Activated CD8-positive, alpha-beta memory T cell treated with anti-CD3 and anti-CD28 coated beads for 36 hours (primary cell): ENCODE data around the gene DEDD2. TPM values are rescaled to one million over a fixed set of nuclear protein-coding genes. Genes with fewer than 3 reads are reported as not detected.

Experiments
- CTCF ChIA-PET: fragments of 350-600 bp; sonication (Branson Sonifier 250); formaldehyde crosslinking; loops from one replicate; lab custom pipeline; 2021; ENCODE audit warnings: antibody characterized with exemption; lab: Charles Lee
- POLR2A ChIA-PET: fragments of 350-600 bp; sonication (Branson Sonifier 250); formaldehyde crosslinking; loops from one replicate; lab custom pipeline; 2021; ENCODE audit warnings: antibody characterized with exemption; lab: Charles Lee
- total RNA-seq, 2 experiments: library from RNA; stranded (reverse); gene quantifications; one replicate each; pipeline ENCODE4 v1.2.3, GENCODE V29; 2021

The DEDD2 gene
- total RNA-seq, 2 experiments from 2014 or later, result 27.4 to 28.6 TPM

DNA sequence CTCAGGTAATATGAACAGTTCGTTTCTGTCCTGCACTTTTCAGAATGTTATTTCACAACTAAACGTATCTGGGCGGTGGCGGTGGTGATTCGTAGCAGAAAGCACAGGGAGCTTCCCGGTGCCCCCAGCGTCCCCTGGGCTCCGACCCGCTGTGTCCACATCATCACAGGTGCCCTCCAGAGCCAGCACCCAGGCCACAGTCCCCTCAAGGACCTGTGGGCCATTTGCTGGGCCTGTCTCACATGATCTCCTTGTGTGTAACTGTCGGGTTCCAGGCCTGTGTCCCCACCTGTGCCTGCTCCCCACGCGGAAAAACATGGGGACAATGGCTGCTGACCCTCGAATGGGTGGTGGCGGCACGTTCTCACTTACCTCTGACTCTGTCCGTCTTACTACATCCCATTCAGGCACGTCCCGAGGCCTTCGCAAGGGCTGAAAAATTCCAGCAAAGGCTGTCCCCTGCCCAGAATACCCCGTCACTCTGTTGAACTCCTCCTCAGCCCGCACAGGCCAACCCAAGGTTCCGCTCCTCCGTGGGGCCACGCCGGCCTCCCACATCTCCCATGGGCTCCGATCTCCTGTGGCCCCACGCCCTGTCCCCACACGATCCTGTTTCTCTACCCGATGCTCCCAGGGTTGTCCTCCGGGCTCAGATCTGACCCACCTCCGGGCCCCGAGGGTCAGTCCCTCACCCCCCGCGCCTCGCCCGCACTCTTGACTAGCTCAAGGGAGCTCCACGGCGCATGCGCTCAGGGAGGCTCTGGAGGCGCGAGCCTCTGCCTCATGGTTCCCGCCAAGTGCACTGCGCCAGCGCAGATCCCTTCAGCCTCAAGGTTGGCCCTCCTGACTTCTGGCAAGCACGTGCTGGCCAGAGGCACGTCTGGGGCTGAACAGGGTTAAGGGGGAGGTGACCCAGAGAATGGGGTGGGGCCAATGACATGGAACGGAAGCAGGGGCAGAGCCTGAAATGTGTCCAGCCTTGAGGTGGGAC, 21.2 kb downstream of the DEDD2 start:
- POLR2A ChIA-PET, result no interaction called here
- CTCF ChIA-PET, result no interaction called here

DNA sequence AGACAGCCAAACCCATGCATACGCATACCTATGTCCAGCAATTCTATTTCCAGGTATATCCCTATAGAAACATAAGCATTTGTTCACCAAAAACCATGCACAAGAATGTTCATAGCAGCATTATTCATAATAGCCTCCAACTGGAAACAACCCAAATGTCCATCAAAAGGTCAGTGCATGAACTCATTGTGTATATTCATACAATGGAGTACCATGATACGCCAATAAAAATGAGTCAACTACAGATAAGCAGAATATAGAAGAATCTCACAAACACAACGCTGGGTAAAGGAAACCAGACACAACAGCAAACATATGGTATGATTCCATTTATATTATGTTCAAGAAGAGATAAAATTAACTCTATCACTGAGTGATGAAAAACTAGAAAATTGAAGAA, 23.8 kb downstream of the DEDD2 start:
- POLR2A ChIA-PET, result no interaction called here
- CTCF ChIA-PET, result interaction anchor here (0.7 kb wide), 1 partner anchor 14 kb away, joined by 3 read pairs; no protein-coding TSS in a partner anchor

DNA sequence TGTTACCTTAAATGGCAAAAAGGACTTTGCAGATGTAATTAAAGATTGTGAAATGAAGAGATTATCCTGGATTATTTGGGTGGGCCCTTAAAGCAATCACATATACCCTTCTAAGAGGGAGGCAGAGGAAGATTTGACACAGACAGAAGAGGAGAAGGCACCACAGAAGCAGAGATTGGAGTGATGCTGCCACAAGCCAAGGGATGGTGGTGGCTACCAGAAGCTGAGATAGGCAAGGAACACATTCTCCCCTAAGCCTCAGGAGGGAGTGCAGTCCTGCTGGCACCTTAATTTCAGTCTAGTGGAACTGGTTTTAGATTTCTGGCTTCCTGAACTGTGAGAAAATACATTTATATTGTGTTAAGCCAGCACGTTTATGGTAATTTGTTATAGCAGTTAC, 24.2 kb downstream of the DEDD2 start:
- ChIA-PET CTCF (interaction anchor here (0.7 kb wide), 1 partner anchor 14 kb away, joined by 3 read pairs; no protein-coding TSS in a partner anchor), POLR2A (no interaction called here)

DNA sequence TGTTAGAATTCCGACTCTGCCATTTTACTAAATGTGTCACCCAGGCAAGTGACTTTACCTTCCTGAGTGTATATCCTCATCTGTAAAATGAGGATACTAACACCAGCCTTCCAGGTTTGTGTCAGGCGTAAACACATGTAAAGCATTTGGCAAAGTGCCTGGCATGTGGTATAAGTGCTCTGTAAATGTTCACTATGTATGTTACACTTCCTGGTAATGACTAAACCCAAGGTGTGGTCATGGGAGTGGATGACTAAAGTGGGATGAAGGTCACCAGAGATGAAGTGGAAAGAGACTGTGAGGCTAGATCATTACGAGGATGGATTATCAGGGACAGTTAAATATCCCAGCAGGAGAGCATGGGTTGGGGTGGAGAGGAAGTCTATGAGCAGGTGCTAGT, 25.6 kb downstream of the DEDD2 start:
- CTCF ChIA-PET, result interaction anchor here (0.8 to 1.0 kb wide), 4 partner anchors 16 to 105 kb away, joined by 3 to 4 read pairs (median 3); partner anchors contain the start of gene POU2F2
- POLR2A ChIA-PET, result no interaction called here

DNA sequence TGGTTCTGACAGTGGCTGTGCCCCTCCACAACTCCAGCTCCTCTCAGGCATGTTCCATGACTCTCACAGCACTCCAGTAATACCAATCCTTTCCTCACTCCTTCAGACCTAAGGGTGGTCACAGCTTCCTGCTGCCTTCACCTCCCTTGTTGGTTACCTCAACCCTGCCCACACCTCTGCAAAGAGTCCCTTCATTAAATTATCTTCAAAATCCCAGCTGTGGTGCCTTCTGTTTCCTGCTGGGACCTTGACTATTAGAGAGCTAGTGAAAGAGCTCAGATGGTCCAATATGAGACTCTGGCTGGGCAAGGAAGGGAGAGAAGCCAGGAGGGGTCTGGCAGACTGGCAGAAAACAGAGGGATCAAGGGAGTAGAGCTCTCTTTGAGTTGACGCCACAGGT, 26.1 kb downstream of the DEDD2 start:
- CTCF ChIA-PET, result interaction anchor here (0.8 to 1.0 kb wide), 4 partner anchors 15 to 105 kb away, joined by 3 to 4 read pairs (median 3); partner anchors contain the start of gene POU2F2
- POLR2A ChIA-PET, result interaction anchor here (0.5 kb wide), 1 partner anchor 16 kb away, joined by 3 read pairs; no protein-coding TSS in a partner anchor

DNA sequence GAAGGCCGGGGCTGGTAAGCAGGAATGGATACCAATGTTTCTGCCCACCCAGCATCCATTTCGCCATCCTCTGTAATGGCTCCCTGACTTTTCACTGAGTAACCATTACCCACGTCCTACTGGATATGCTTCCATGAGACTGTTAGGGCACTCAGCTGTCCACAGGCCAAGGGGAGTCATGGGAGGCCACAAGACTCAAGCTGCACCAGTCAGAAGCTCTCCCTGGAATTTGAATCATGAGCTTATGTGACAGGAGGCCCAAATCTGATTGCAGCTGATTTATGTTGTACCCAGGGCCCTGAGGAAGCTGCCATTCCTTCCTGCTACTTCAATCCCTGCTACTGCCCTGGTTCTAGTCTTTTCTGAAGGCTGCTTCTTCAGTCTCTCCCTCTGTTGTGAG, 28.3 kb downstream of the DEDD2 start:
- CTCF ChIA-PET, result interaction anchor here (0.6 to 1.5 kb wide), 2 partner anchors 79 to 81 kb away, joined by 3 to 4 read pairs; no protein-coding TSS in a partner anchor
- POLR2A ChIA-PET, result no interaction called here

DNA sequence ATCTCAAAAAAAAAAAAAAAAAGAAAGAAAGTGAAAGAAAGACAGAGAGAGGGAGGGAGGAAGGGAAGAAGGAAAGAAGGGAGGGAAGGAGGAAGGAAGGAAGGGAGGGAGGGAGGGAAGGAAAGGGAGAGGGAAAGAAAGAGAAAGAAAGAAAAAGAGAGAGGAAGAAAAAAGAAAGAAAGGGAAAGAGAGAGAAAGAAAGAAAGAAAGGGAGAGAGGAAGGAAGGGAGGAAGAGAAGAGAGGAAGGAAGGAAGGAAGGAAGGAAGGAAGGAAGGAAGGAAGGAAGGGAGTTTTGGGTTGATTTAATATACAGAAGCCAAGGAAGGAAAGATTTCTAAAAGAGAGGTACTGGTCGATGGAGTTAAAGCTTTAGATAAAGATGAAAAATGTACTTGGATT, 28.8 kb downstream of the DEDD2 start:
- POLR2A ChIA-PET, result no interaction called here
- CTCF ChIA-PET, result interaction anchor here (1.5 kb wide), 1 partner anchor 80 kb away, joined by 4 read pairs; no protein-coding TSS in a partner anchor

DNA sequence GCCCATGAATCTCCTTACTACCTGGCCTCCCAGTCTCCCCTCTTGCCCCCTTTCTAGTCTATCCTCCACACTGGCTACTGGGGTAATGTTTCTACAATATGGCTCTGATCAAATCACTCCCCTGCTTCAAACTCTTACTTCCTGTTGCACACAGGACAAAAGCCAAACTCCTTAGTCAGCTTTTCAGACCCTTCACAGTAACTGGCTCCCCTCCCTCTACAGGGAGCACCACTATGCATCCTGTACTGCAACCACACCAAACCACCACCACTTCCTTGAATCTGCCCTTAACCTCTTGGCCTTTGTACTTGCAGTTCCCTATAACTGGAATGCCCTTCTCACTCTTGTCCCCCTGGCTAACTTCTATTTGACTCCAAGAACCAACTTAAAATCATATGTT, 32.2 kb downstream of the DEDD2 start:
- ChIA-PET POLR2A (interaction anchor here (0.5 to 0.7 kb wide), 2 partner anchors 12 to 52 kb away, joined by 3 to 5 read pairs; no protein-coding TSS in a partner anchor), CTCF (interaction anchor here (0.5 to 3.9 kb wide), 16 partner anchors 9 to 199 kb away, joined by 3 to 20 read pairs (median 3); partner anchors contain the start of gene POU2F2)

DNA sequence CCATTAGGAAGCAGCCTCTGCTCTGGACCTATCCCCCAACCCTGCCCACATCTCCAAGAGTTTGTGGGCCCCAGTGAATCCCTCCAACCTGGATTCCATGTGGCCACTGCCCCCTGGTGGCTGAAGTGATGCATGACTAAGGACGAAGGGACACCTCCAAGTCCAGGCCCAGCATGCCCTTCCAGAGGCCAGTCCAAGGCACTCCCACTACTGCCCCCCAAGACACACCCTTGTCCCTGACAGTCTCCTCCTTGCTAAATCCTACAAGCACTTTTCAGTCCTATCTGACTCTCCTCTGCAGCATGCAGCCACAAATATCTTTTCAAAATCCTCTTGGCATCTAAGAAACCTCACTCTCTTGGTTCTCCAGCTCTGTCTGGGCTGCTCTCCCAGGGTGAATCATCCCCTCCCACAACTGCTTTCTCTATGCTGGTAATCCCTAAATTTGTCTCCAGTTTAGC, 33.0 kb downstream of the DEDD2 start:
- ChIA-PET POLR2A (no interaction called here), CTCF (interaction anchor here (0.7 to 3.9 kb wide), 21 partner anchors 8 to 250 kb away, joined by 3 to 20 read pairs (median 3); partner anchors contain the start of gene POU2F2)

DNA sequence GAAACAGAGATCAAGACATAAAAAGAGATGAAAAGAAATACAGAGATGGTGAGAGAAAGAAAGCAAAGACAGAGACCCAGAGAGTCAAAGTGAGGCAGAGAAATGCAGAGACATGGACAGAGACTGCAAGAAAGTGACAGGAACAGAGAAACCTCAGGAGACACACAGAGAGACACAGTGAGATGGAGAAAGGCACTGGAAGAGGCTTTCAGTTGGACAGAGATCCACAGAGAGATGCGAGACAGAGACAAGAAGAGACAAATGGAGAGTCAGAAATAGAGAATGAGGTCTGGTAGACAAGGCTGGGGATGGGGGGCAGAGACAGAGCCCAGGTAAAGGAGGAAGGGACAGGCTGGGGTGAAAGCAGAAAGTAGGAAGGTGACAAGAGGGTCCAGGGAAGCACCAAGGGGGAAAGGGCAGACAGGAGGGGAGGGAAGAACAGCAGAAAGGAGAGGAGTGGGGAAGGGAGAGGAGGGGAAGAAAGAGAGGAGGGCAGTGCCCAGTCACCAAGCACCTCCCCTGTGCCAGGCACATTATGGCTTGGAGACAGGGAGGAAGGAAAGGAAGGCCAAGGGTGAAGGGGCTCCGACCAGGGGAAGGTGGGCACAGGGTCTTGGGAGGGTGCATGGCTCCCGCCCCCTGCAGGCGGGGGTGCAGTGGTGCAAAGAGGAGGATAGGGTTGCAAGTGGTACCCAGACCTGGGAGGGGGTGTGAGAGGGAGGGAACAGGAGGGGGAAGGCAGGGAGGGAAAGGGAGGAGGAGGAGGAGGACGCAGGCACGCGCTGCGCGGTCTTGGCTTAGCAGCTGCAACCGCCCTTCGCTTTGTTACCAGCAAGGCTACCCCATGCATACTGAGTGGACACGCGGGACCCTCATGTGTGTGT, 38.4 kb downstream of the DEDD2 start:
- ChIA-PET CTCF (interaction anchor here (0.6 kb wide), 1 partner anchor 14 kb away, joined by 3 read pairs; no protein-coding TSS in a partner anchor), POLR2A (no interaction called here)

DNA sequence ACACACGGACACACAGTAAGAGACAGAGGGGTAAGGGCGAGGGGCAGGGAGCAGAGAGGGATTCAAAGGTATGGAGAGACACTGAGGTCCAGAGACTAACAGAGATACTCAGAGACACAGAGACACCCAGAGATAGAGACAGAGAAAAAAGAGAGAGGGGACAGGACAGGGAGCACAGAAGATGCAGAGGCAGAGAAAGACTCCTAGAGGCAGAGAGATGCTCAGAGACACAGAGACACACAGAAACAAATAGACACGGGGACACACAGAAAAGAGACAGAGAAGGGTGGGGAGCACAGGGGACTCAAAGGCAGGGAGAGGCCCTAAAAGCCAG, 39.8 kb downstream of the DEDD2 start:
- ChIA-PET POLR2A (interaction anchor here (1.3 kb wide), 1 partner anchor 44 kb away, joined by 4 read pairs; no protein-coding TSS in a partner anchor), CTCF (interaction anchor here (1.1 to 2.5 kb wide), 5 partner anchors 35 to 68 kb away, joined by 3 to 8 read pairs (median 5); no protein-coding TSS in a partner anchor)

DNA sequence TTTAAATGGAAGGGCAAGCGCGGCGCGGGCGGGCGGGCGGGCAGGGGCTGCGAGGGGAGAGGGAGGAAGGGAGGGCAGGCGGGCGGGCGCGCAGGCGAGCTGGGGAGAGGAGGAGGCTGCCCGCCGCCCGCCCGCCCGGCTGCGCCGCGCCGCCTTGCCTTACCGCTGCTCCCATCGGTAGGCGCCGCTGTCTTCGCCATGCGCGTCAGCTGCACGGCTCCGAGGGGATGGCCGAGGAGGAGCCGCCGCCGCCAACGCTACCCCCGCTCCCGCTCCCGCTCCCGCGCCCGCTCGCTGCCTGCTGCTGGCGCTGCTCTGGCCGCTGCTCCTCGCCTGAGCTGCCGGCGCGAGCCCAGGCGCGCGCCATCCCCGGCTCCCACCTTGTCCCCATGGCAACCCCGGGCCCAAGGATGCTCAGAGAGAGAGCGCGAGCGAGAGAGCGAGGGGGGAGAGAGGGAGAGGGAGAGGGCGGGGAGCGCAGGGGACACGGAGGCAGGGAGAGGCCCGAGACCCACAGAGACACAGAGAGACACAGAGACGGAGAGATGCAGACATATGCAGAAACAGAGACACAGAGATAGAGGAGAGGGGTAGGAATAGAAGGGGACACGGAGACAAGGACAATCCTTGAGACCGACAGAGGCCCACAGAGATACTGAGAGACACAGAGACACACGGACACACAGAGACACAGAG, 40.3 kb downstream of the DEDD2 start:
- ChIA-PET CTCF (interaction anchor here (0.5 to 2.5 kb wide), 15 partner anchors 8 to 1473 kb away, joined by 3 to 10 read pairs (median 4); partner anchors contain the start of gene POU2F2), POLR2A (interaction anchor here (1.0 to 1.3 kb wide), 2 partner anchors 44 to 56 kb away, joined by 3 to 4 read pairs; no protein-coding TSS in a partner anchor)

DNA sequence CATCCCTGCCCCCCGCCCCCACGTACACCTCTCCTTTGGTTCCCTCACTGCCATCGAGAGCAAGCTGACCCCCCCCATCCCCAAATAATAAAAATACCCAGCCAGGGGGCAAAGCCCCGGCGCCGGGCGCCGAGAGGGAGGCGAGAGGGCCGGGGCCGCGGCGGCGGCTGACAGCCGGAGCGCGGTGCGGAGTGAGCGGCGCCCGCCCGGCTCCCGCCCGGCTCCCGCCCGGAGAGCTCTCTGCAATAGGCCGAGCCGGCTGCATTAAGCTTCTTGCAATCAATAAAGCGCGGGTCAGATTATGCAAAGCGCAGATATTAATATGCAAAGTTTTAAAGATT, 40.9 kb downstream of the DEDD2 start:
- CTCF ChIA-PET, result interaction anchor here (0.5 to 2.5 kb wide), 17 partner anchors 8 to 1474 kb away, joined by 3 to 10 read pairs (median 4); partner anchors contain the start of gene POU2F2
- POLR2A ChIA-PET, result interaction anchor here (1.0 to 1.4 kb wide), 3 partner anchors 43 to 57 kb away, joined by 3 to 4 read pairs (median 3); no protein-coding TSS in a partner anchor

DNA sequence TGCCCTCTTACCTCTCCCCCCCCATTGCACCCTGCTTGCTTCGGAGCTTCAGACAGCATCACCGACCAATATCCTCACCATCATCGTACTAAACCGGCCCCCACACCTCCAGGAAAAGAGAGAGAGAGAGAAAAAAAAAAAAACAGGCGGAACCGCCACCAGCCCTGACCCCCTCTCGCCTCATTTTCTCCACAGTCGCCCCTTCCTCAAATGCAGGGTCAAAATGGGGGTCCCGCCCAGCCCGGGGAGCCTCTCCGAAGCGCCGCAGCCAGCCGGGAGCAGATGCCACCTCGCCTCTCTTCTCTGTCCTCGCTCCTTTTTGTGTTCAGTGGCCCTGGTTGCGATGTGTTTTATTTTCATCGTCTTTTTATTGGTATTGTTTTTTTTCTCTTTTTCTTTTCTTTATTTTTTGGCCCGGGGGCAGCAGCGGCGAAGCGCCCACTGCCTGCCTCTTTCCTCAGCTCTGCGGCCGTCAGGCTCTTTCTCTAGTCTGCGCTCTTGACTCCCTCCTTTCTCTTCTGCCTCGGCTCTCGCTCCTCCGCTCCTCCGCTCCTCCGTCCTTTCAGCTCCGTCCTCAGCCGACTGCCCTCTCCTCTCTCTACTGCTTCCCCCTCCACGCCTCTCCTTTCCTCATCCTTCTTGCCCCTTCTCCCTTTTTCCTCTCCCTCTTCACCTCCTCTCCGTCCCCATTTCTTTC, 41.4 kb downstream of the DEDD2 start:
- POLR2A ChIA-PET, result interaction anchor here (0.5 to 1.4 kb wide), 6 partner anchors 25 to 57 kb away, joined by 3 to 4 read pairs (median 4); no protein-coding TSS in a partner anchor

DNA sequence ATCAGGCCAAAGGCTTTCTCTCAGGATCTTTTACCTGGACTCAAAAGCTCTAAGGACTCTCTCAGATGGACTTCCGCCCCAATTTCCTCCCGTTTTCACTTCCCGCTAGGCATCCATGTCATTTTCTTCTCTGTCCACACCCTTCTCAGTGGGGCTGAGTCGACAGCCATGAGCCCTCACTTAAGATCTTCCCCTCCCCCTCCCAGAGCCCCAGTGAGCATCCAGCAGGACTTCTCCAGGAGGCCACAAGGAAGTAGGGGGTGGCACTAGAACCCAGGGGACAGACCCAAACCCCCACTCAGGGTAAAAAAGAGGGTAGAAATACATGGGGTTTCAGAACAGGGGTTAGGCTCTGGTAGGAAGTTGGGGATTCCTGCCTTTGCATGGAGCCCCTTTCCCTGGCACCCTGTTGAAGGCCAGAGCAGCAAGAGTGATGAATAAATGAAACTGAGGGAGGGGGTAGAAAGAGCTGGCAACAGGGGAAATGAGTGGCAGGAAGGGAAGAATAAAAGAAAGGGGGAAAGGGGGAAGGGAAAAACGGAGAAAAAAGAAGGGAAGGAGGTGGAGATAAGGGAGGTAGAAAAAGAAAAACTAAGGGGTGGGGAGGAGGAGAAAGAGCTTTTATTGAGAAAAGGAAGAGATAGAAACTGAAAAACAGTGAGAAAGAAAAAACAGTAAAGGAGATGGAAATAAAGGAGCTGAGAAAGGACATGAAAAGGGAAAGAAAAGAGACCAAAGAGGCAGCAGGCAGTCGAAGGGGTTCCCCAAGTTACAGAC, 42.3 kb downstream of the DEDD2 start:
- CTCF ChIA-PET, result interaction anchor here (1.7 to 2.5 kb wide), 3 partner anchors 9 to 67 kb away, joined by 4 to 10 read pairs (median 8); no protein-coding TSS in a partner anchor
- POLR2A ChIA-PET, result interaction anchor here (0.5 to 1.4 kb wide), 3 partner anchors 16 to 52 kb away, joined by 3 to 4 read pairs (median 3); no protein-coding TSS in a partner anchor

More for the DNA sequence above, 41.4 kb downstream of the DEDD2 start:
- CTCF ChIA-PET, result interaction anchor here (0.6 to 2.5 kb wide), 14 partner anchors 9 to 119 kb away, joined by 3 to 10 read pairs (median 4); partner anchors contain the start of gene POU2F2

DNA sequence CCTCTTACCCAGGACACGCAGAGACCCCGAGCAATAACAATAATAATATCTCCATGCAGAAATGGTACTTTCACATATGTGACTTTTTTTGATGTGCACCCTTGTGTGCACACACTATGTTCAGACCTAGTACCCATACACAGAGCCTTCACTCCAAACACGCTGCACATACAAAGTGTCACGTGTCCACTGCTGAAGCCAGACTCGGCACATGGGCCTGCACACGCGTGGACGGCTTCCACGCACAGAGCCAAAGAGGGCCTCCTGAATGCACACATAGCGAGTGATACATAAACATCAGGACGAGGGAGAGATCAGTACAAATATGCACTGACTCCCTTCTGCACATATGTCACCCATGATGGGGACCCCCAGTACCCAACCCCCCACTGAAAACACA, 43.3 kb downstream of the DEDD2 start:
- CTCF ChIA-PET, result no interaction called here
- POLR2A ChIA-PET, result no interaction called here
